Ovary (tissue), 3 donors: ENCODE data around the gene PSMC1.

ENCODE experiments used
- CTCF ChIP-seq, 3 donors: fragments of 450-650 bp in 2 of 3; fragments of 200-600 bp in 1 of 3; IDR thresholded peaks; one replicate each; pipeline versions ENCODE4 v1.5.1 to v1.8.0; 2016 to 2022; ENCODE audit warnings: antibody characterized with exemption in 3 of 3, mild to moderate bottlenecking in 1 of 3
- POLR2A ChIP-seq: fragments of 450-650 bp; IDR thresholded peaks from one replicate; pipeline ENCODE4 v1.6.1; 2017; ENCODE audit warnings: antibody characterized with exemption, mild to moderate bottlenecking, moderate library complexity
- donor health status: DM: no; HTN: no; CAD: no.

GRCh38 chr14:90317286-90317685 lies 60.9 kb downstream of the PSMC1 start:
- TF ChIP-seq POLR2A (no peak), CTCF (IDR thresholded peaks at IDR 0.05) (no peak)
